Activated naive CD8-positive, alpha-beta T cell treated with anti-CD3 and anti-CD28 coated beads, Interleukin-2, amount 50 U/mL, for 24 hours (primary cell): Measurements from ENCODE around the gene STAC.

Experiments used
- ATAC-seq: fragments of 150-1000 bp; cut with Tn5 transposase; one replicate; pipeline ENCODE4 v1.10.0; 2021
- DNase-seq: peaks from one replicate; pipeline ENCODE4 v3.0.0; 2021
- H3K27ac Mint-ChIP-seq: one replicate; pipeline ENCODE4 v1.8.0; 2021; ENCODE audit warnings: mild to moderate bottlenecking, mixed read lengths
- H3K27me3 Mint-ChIP-seq: one replicate; pipeline ENCODE4 v1.8.0; 2021; ENCODE audit warnings: mixed read lengths
- H3K36me3 Mint-ChIP-seq: one replicate; pipeline ENCODE4 v1.8.0; 2021; ENCODE audit warnings: low read depth, mixed read lengths
- H3K4me1 Mint-ChIP-seq: one replicate; pipeline ENCODE4 v1.8.0; 2021; ENCODE audit warnings: mixed read lengths
- H3K4me3 Mint-ChIP-seq: one replicate; pipeline ENCODE4 v1.8.0; 2021; ENCODE audit warnings: mild to moderate bottlenecking, moderate library complexity, mixed read lengths
- H3K9me3 Mint-ChIP-seq: one replicate; pipeline ENCODE4 v1.8.0; 2021; ENCODE audit warnings: mixed read lengths

The STAC gene

DNA sequence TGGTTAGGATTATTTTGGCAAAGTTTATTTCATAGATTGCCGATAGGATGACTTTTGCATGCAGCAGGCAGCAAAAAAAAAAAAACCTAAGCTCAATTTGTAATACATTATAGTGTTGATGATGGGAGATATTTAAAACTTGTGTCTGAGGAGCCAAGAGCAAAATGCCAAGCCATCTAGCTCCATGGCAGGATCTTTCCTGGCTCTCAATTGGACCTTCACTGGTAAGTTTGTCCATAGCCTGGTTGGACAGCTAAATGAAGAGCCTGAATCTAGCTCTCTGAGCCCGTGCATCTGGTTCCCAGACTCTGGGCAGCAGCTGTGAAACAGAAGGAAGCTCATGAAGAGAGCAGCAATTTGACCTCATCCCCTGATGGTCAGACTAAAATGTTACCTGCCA, 17.5 kb downstream of the STAC start:
- Mint-ChIP-seq H3K36me3 (no peaks in the 10 kb centered on the region), H3K4me3 (no peak overlapping the region), H3K27me3 (peaks cover 5% of the 10 kb centered on the region), H3K27ac (no peak overlapping the region), H3K4me1 (no peaks in the 10 kb centered on the region), H3K9me3 (no peaks in the 10 kb centered on the region)
- ATAC-seq = no peak
- DNase-seq = no peak

- no peaks in the 10 kb centered on the region for H3K36me3 Mint-ChIP-seq
- DNase-seq = no peak
- ATAC-seq = no peak
- H3K27ac Mint-ChIP-seq = no peak overlapping the region
- no peaks in the 10 kb centered on the region for H3K4me1 Mint-ChIP-seq
- peaks cover 5% of the 10 kb centered on the region for H3K27me3 Mint-ChIP-seq
- H3K9me3 Mint-ChIP-seq = no peaks in the 10 kb centered on the region
- H3K4me3 Mint-ChIP-seq = no peak overlapping the region
Measured at GRCh38 chr3:36399933-36400332, 19.6 kb downstream of the STAC start.

DNA sequence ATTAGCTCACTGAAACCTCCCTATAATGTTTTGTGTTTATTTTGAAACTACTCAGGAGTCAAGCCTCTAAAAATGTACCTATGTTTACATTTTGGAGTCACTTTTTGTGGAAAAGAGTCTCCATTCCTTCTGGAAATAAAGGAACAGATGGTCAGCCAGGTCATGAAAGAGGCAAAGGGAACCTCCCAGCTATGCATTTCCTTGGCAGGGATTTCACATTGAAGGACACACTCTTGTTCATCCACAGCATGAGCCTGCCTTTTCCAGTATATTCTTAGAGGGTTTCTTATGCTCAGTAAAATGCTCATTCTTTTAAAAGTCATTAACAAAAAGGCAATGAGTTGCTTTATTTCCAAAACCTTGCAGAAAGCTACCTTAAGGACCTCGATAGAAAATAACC, 20.8 kb downstream of the STAC start:
- DNase-seq = no peak
- Mint-ChIP-seq H3K36me3 (no peaks in the 10 kb centered on the region), H3K9me3 (no peaks in the 10 kb centered on the region), H3K27me3 (peaks cover 3% of the 10 kb centered on the region), H3K4me3 (no peak overlapping the region), H3K27ac (no peak overlapping the region), H3K4me1 (no peaks in the 10 kb centered on the region)
- ATAC-seq = no peak

DNA sequence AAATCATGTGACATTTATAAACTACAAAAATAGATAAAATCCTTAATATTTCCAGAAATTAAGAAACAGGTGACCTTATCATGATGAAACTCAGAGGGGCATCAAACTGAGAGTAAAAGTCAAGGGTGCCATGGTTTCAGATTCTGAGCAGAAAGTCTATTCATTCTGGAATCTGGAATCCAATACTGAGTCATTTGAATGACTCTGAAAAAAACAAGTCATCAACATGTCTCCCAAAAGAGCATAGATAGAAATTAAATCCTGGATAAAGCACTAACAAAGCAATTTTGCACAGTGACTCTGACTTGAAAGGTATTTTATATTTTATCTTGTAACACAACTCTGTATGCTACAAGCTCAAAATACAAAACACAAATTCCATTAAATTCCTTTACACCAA, 23.4 kb downstream of the STAC start:
- Mint-ChIP-seq H3K4me1 (no peaks in the 10 kb centered on the region), H3K27me3 (peaks cover 2% of the 10 kb centered on the region), H3K36me3 (no peaks in the 10 kb centered on the region), H3K4me3 (no peak overlapping the region), H3K9me3 (no peaks in the 10 kb centered on the region), H3K27ac (no peak overlapping the region)
- ATAC-seq (no peak), DNase-seq (no peak)

DNA sequence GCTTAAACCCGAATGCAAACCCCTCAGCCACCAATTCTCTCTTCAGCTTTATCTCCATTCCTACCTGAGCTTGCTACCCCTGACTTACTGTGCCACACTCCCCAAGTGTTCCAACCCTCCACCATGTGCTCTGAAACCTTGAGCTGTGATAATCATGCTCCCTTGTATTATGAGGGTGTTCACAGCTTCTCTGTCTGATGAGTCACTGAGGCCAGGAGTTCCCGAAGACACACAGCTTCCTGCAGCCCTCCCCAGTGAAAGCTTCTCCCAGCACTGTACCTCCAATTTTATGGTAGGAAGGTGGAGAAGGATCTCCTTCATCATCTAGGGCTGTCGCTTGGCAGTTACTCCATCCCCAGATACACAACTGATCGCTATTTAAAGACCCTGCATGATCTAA, 24.9 kb downstream of the STAC start:
- no peak for ATAC-seq
- no peaks in the 10 kb centered on the region for H3K36me3 Mint-ChIP-seq

DNA sequence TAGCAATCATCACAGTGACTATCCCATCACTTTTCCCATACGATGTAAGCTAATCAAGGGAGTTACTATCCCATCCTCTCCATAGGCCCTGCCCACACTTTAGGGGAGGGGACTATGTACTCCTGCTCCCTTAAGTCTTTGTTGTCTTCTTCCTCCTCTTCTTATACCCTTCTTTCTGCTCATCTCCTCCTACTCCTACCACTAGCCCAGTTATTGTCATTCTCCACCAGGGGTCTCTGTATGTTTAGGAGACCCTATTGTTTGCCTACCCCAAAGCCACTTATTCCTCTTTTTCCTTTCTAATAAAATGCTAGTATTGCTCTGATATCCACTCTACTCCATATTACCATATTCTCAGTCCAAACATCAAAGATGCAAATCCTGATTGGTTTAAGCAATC, 27.8 kb downstream of the STAC start:
- no peak for DNase-seq
- ATAC-seq = peak; percentile 36

More for the DNA sequence above, 24.9 kb downstream of the STAC start:
- no peak for DNase-seq
- Mint-ChIP-seq H3K27ac (no peak overlapping the region), H3K9me3 (no peaks in the 10 kb centered on the region), H3K27me3 (peaks cover 2% of the 10 kb centered on the region), H3K4me3 (no peak overlapping the region), H3K4me1 (no peaks in the 10 kb centered on the region)

GRCh38 chr3:36409862-36410261, 29.6 kb downstream of the STAC start:
- no peaks in the 10 kb centered on the region for H3K9me3 Mint-ChIP-seq
- no peaks in the 10 kb centered on the region for H3K27me3 Mint-ChIP-seq
- DNase-seq (no peak), ATAC-seq (no peak)
- no peaks in the 10 kb centered on the region for H3K4me1 Mint-ChIP-seq
- H3K4me3 Mint-ChIP-seq = no peak overlapping the region
- H3K36me3 Mint-ChIP-seq = no peaks in the 10 kb centered on the region
- H3K27ac Mint-ChIP-seq = no peak overlapping the region

More for the DNA sequence above, 27.8 kb downstream of the STAC start:
- Mint-ChIP-seq H3K27me3 (no peaks in the 10 kb centered on the region), H3K36me3 (no peaks in the 10 kb centered on the region), H3K4me1 (no peaks in the 10 kb centered on the region), H3K4me3 (no peak overlapping the region), H3K9me3 (no peaks in the 10 kb centered on the region), H3K27ac (no peak overlapping the region)

- DNase-seq = no peak
- no peaks in the 10 kb centered on the region for H3K4me1 Mint-ChIP-seq
- H3K36me3 Mint-ChIP-seq = no peaks in the 10 kb centered on the region
- no peak overlapping the region for H3K27ac Mint-ChIP-seq
- no peak for ATAC-seq
- no peaks in the 10 kb centered on the region for H3K9me3 Mint-ChIP-seq
- no peaks in the 10 kb centered on the region for H3K27me3 Mint-ChIP-seq
- no peak overlapping the region for H3K4me3 Mint-ChIP-seq
Measured at GRCh38 chr3:36411587-36411986, 31.3 kb downstream of the STAC start.

DNA sequence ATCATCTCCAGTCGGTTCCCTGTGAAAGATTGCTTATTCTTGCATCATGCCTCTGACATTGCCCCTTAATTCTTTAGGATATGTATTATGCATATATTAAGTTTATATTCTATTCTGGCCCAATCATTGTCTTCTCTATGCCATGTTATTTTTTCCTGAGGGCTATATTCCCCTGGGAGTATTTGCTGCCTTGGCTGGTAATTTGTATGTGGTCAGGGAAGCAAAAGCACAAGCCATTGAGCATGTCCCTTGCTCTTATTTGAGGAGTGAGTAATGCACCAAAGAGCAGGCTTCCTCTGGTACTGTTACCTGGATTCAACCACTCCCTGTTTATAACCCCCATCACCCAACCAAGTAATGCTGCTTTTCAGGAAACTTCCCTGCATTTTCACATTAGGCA, 36.3 kb downstream of the STAC start:
- Mint-ChIP-seq H3K4me3 (no peak overlapping the region), H3K9me3 (no peaks in the 10 kb centered on the region), H3K4me1 (no peaks in the 10 kb centered on the region), H3K36me3 (no peaks in the 10 kb centered on the region), H3K27me3 (no peaks in the 10 kb centered on the region), H3K27ac (no peak overlapping the region)
- ATAC-seq (no peak), DNase-seq (no peak)

- H3K4me3 Mint-ChIP-seq = no peak overlapping the region
- ATAC-seq (no peak), DNase-seq (no peak)
- H3K27me3 Mint-ChIP-seq = no peaks in the 10 kb centered on the region
- H3K36me3 Mint-ChIP-seq = no peaks in the 10 kb centered on the region
- H3K27ac Mint-ChIP-seq = no peak overlapping the region
- H3K4me1 Mint-ChIP-seq = no peaks in the 10 kb centered on the region
- no peaks in the 10 kb centered on the region for H3K9me3 Mint-ChIP-seq
Measured at GRCh38 chr3:36417237-36417636, 36.9 kb downstream of the STAC start.

GRCh38 chr3:36418296-36418695, 38.0 kb downstream of the STAC start:
- no peaks in the 10 kb centered on the region for H3K4me1 Mint-ChIP-seq
- no peak for DNase-seq
- H3K36me3 Mint-ChIP-seq = no peaks in the 10 kb centered on the region
- H3K9me3 Mint-ChIP-seq = no peaks in the 10 kb centered on the region
- no peak for ATAC-seq
- H3K27ac Mint-ChIP-seq = no peak overlapping the region
- no peak overlapping the region for H3K4me3 Mint-ChIP-seq
- H3K27me3 Mint-ChIP-seq = no peaks in the 10 kb centered on the region

DNA sequence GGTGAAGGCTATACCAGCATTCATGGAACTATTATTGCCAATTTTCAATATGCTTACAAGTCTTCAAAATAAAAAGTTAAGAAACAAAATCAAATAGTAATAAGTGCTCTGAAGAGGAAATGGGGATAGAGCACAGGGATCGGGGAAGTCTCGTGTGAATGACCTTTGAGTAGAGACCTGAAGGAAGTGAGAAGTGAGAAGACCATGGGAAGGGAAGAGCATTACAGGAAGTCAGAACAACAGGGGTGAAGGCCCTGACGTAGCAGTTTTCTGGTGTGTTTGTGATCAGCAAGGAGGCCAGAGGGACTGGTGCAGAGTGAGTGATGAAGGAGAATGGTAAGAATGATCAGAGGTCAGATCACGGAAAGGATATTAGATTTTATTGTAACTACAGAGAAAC, 48.1 kb downstream of the STAC start:
- H3K36me3 Mint-ChIP-seq = no peaks in the 10 kb centered on the region
- peaks cover 3% of the 10 kb centered on the region for H3K27me3 Mint-ChIP-seq
- ATAC-seq (no peak), DNase-seq (no peak)
- no peaks in the 10 kb centered on the region for H3K4me1 Mint-ChIP-seq
- no peak overlapping the region for H3K27ac Mint-ChIP-seq
- H3K4me3 Mint-ChIP-seq = no peak overlapping the region
- no peaks in the 10 kb centered on the region for H3K9me3 Mint-ChIP-seq

DNA sequence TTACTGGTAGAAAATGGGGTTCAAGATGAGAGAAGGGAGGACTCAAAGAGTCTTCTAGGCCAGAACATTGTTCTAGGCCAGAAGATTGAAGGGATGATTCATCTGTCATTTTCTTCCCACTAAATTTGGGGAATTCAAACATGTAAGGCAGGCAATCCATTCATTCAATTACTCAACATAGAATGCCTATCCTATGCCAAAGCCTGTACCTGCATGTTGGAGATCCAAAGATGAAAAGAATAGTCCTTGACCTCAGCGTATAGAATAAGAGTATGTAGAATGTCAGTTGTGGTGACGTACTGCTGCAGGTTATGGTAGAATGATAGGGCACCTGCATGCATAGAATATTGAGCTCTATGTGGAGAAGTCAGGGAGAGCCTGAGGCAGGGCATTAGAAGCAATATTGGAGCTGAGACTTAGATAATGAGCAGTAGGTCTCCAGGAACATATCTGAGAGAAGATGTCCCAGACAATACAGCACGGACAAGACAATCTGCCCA, 49.7 kb downstream of the STAC start:
- no peak for DNase-seq
- Mint-ChIP-seq H3K27me3 (peaks cover 2% of the 10 kb centered on the region), H3K4me1 (no peaks in the 10 kb centered on the region), H3K27ac (no peak overlapping the region), H3K4me3 (no peak overlapping the region), H3K36me3 (no peaks in the 10 kb centered on the region), H3K9me3 (no peaks in the 10 kb centered on the region)
- no peak for ATAC-seq

GRCh38 chr3:36433511-36433910, 53.2 kb downstream of the STAC start:
- no peaks in the 10 kb centered on the region for H3K36me3 Mint-ChIP-seq
- ATAC-seq (no peak), DNase-seq (no peak)
- no peak overlapping the region for H3K4me3 Mint-ChIP-seq
- no peak overlapping the region for H3K27ac Mint-ChIP-seq
- H3K9me3 Mint-ChIP-seq = no peaks in the 10 kb centered on the region
- H3K4me1 Mint-ChIP-seq = no peaks in the 10 kb centered on the region
- no peaks in the 10 kb centered on the region for H3K27me3 Mint-ChIP-seq

DNA sequence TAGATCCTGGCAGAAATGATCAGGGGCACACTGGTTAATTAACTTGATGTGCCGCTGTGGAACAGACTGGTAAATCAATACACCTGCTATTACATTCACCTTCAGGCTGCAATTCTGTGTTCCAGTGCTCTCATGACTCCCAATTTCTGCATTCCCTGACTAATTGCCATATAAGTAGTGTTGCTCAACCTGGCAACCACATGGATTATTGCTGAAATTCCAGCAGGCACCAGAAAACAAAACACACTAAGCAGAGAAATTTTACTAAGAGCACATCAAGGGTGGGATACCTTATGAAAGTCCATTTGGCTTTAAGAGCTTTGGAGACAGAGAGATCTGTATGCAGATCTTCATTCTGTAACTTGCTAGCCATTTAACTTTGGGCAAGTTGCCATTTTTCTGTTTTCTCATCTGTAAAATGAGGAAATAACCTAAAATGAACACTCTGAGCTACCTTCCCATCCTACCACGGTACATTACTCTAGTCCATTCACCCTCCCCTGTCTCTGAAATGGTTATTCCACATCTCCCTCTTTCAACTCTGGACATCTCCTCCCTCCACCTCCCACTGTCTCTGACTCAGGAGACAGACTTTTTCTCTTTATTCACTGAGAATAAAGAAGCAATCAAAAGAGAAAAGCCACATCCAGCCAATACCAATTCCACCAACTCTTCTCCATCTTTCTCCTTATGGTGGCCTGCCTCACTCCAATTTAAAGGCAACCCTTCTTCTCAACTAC, 54.6 kb downstream of the STAC start:
- Mint-ChIP-seq H3K27ac (no peak overlapping the region), H3K36me3 (no peaks in the 10 kb centered on the region), H3K4me1 (no peaks in the 10 kb centered on the region), H3K4me3 (no peak overlapping the region), H3K27me3 (no peaks in the 10 kb centered on the region), H3K9me3 (no peaks in the 10 kb centered on the region)
- DNase-seq (no peak), ATAC-seq (no peak)
